Natural killer cell (primary cell): ENCODE data around the gene MIGA2. TPM values are rescaled to one million over a fixed set of nuclear protein-coding genes. Genes with fewer than 3 reads are reported as not detected.

Source experiments
- ATAC-seq, 3 donors: fragments of 150-1000 bp in 2 of 3; fragments of 200-7000 bp in 1 of 3; cut with Tn5 transposase; 1 replicate in 1 of 3; 2 replicates in 2 of 3; pipeline ENCODE4 v1.10.0; 2021; ENCODE audit warnings: mild to moderate bottlenecking in 2 of 3, moderate library complexity in 2 of 3
- DNase-seq, 2 donors: peaks; one replicate each; pipeline versions ENCODE4 v3.0.0 to v3.0.0-alpha.2; 2013 to 2021; ENCODE audit warnings: mixed read lengths in 1 of 2
- H3K27ac ChIP-seq: one replicate; pipeline ENCODE4 v1.5.1; 2013; ENCODE audit warnings: mild to moderate bottlenecking, low read length
- H3K27me3 ChIP-seq: one replicate; pipeline ENCODE4 v1.6.1; 2013; ENCODE audit warnings: low read length; ENCODE audit not compliant: control insufficient read depth, insufficient read depth
- H3K36me3 ChIP-seq: one replicate; pipeline ENCODE4 v1.6.1; 2013; ENCODE audit warnings: low read length; ENCODE audit not compliant: control insufficient read depth, insufficient read depth
- H3K4me1 ChIP-seq: one replicate; pipeline ENCODE4 v1.6.1; 2013; ENCODE audit warnings: low read length; ENCODE audit not compliant: control insufficient read depth, insufficient read depth
- H3K4me3 ChIP-seq: one replicate; pipeline ENCODE4 v1.5.1; 2013; ENCODE audit warnings: low read length
- H3K9me3 ChIP-seq: one replicate; pipeline ENCODE4 v1.6.1; 2013; ENCODE audit warnings: low read length; ENCODE audit not compliant: control insufficient read depth, insufficient read depth
- H3K27ac Mint-ChIP-seq, 2 donors: one replicate each; pipeline ENCODE4 v1.8.0; 2022; ENCODE audit warnings: mild to moderate bottlenecking in 2 of 2, mixed read lengths in 2 of 2, moderate library complexity in 1 of 2
- H3K27me3 Mint-ChIP-seq, 2 donors: one replicate each; pipeline ENCODE4 v1.8.0; 2022; ENCODE audit warnings: low read depth in 2 of 2, mixed read lengths in 2 of 2
- H3K36me3 Mint-ChIP-seq: one replicate; pipeline ENCODE4 v1.8.0; 2022; ENCODE audit warnings: mixed read lengths
- H3K4me1 Mint-ChIP-seq, 2 donors: one replicate each; pipeline ENCODE4 v1.8.0; 2022; ENCODE audit warnings: mixed read lengths in 2 of 2
- H3K4me3 Mint-ChIP-seq: one replicate; pipeline ENCODE4 v1.8.0; 2022; ENCODE audit warnings: mild to moderate bottlenecking, moderate library complexity, mixed read lengths
- H3K9me3 Mint-ChIP-seq, 2 donors: one replicate each; pipeline ENCODE4 v1.8.0; 2022; ENCODE audit warnings: mixed read lengths in 2 of 2
- CTCF ChIP-seq: fragments of 200-600 bp; IDR thresholded peaks from one replicate; pipeline ENCODE4 v1.8.0; 2022; ENCODE audit warnings: antibody characterized with exemption
- WGBS: methylation state at CpG from one replicate; pipeline ENCODE4 v1.1.7; 2013; ENCODE audit warnings: missing lambda C conversion rate; ENCODE audit not compliant: insufficient coverage; 5-methylcytosine and 5-hydroxymethylcytosine counted together
- intact Hi-C: fragments of 100-400 bp; cut with micrococcal nuclease; formaldehyde crosslinking; loops from one replicate; pipeline ENCODE4 v1.14.2; 2022
- total RNA-seq, 4 donors: library from RNA; stranded (reverse); fragments of 120-200 nt in 1 of 4; gene quantifications; one replicate each; pipeline versions ENCODE4 v1.2.3 to v1.2.4, GENCODE V29; 2013 to 2022

Gene MIGA2
- total RNA-seq, 3 donors from 2014 or later (not counting 1 experiment from before 2014, with no cell fraction given) = 67.3 to 77.9 (median 73.9) TPM

GRCh38 chr9:129108805-129109536, 72.5 kb downstream of the MIGA2 start:
- H3K27ac Mint-ChIP-seq = peak overlapping the region; percentile 11 to 92
- H3K4me1 Mint-ChIP-seq = peaks cover 17 to 24% of the 10 kb centered on the region in 2 donors
- no peaks in the 10 kb centered on the region for H3K9me3 Mint-ChIP-seq
- DNase-seq (no peak), ATAC-seq (no peak)
- Histone ChIP-seq H3K4me3 (no peak overlapping the region), H3K4me1 (peaks cover 25% of the 10 kb centered on the region), H3K36me3 (no peaks in the 10 kb centered on the region), H3K27ac (no peak overlapping the region), H3K9me3 (no peaks in the 10 kb centered on the region), H3K27me3 (no peaks in the 10 kb centered on the region)
- WGBS = 79% methylated on average over 10 of the region's 10 CpGs
- H3K4me3 Mint-ChIP-seq = peak overlapping the region; percentile 74
- H3K27me3 Mint-ChIP-seq = no peaks in the 10 kb centered on the region
- no peak for TF ChIP-seq CTCF
- H3K36me3 Mint-ChIP-seq = no peaks in the 10 kb centered on the region
- intact Hi-C loops = no loop called here

- no peak overlapping the region for H3K4me3 ChIP-seq
- H3K27me3 ChIP-seq = no peaks in the 10 kb centered on the region
- peaks cover 18 to 24% of the 10 kb centered on the region in 2 donors for H3K4me1 Mint-ChIP-seq
- peak overlapping the region; percentile 11 to 92 for H3K27ac Mint-ChIP-seq
- no peaks in the 10 kb centered on the region for H3K36me3 ChIP-seq
- no peak overlapping the region for H3K27ac ChIP-seq
- H3K36me3 Mint-ChIP-seq = no peaks in the 10 kb centered on the region
- peak in 1 of 2 donors; percentile 45 for DNase-seq
- TF ChIP-seq CTCF = no peak
- 88% methylated on average over 7 of the region's 7 CpGs for WGBS
- peak overlapping the region; percentile 74 for H3K4me3 Mint-ChIP-seq
- H3K4me1 ChIP-seq = peaks cover 25% of the 10 kb centered on the region
- no peaks in the 10 kb centered on the region for H3K27me3 Mint-ChIP-seq
- no peaks in the 10 kb centered on the region for H3K9me3 Mint-ChIP-seq
- intact Hi-C loops = no loop called here
- H3K9me3 ChIP-seq = no peaks in the 10 kb centered on the region
- ATAC-seq = no peak
These were observed 73.1 kb downstream of the MIGA2 start for GRCh38 chr9:129109537-129109903.

- peak overlapping the region in 1 of 2 donors; percentile 92 for H3K27ac Mint-ChIP-seq
- intact Hi-C loops = loop anchor here (2.0 kb wide), 1 partner anchor 29 kb away; the partner anchor contains the start of gene DOLPP1
- H3K4me3 ChIP-seq = peak overlapping the region; percentile 55
These were observed 73.7 kb downstream of the MIGA2 start for GRCh38 chr9:129109952-129110739.

More at GRCh38 chr9:129109952-129110739, 73.7 kb downstream of the MIGA2 start:
- no peaks in the 10 kb centered on the region for H3K27me3 Mint-ChIP-seq
- Histone ChIP-seq H3K36me3 (no peaks in the 10 kb centered on the region), H3K27me3 (no peaks in the 10 kb centered on the region), H3K27ac (no peak overlapping the region), H3K4me1 (peaks cover 25% of the 10 kb centered on the region), H3K9me3 (no peaks in the 10 kb centered on the region)
- no peak for ATAC-seq
- H3K4me1 Mint-ChIP-seq = peaks cover 23 to 24% of the 10 kb centered on the region in 2 donors
- H3K36me3 Mint-ChIP-seq = no peaks in the 10 kb centered on the region
- 10% methylated on average over 64 of the region's 64 CpGs for WGBS
- peak overlapping the region; percentile 89 for H3K4me3 Mint-ChIP-seq
- no peaks in the 10 kb centered on the region for H3K9me3 Mint-ChIP-seq
- peak in 1 of 2 donors; percentile 34 for DNase-seq
- no peak for TF ChIP-seq CTCF
